HG02840 (cell line): ENCODE data around the gene SLC52A3.
"Not testable (repeated sequence)": the region's sequence is repeated elsewhere in the genome, so short reads cannot be mapped to it uniquely, and the experiment has no call there.

Experiments
- ATAC-seq: cut with Tn5 transposase; IDR thresholded peaks from one replicate; pipeline ENCODE4 v1.9.1; 2021; ENCODE audit warnings: mild to moderate bottlenecking, moderate library complexity, moderate number of reproducible peaks; ENCODE audit not compliant: unreplicated experiment, low FRiP score

The SLC52A3 gene

DNA sequence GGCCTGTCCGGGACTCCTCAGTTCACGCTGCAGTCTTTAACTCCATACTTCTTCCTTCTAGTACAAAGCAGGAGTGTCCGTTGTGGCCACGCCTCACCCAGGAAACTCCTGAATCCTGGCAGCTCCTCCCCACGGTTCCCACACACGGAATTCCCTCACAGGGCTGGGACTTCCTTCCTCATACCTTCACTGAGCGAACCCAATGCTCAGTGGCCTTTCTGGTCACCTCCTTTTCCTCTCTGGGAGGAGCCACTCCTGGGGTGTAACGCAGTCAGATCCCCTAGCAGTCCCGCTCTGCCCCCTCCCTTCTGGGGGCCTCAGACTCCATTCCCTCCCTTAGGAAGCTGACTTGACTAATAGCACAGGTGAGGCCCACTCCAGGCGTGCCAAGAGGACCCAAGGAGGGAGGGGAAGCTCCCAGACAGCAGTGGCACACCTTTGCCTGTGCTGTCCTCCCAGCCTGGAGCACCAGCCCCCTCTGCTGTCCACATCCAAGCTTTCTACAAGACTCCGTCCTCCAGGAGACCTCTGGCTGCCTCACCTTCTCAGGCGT, at the start of gene SLC52A3:
SLC52A3 (minus strand) TSS at position 75 of the 553 bp plus-strand sequence. CDS start 2,726 bp downstream, outside the sequence.
- ATAC-seq, result no peak

DNA sequence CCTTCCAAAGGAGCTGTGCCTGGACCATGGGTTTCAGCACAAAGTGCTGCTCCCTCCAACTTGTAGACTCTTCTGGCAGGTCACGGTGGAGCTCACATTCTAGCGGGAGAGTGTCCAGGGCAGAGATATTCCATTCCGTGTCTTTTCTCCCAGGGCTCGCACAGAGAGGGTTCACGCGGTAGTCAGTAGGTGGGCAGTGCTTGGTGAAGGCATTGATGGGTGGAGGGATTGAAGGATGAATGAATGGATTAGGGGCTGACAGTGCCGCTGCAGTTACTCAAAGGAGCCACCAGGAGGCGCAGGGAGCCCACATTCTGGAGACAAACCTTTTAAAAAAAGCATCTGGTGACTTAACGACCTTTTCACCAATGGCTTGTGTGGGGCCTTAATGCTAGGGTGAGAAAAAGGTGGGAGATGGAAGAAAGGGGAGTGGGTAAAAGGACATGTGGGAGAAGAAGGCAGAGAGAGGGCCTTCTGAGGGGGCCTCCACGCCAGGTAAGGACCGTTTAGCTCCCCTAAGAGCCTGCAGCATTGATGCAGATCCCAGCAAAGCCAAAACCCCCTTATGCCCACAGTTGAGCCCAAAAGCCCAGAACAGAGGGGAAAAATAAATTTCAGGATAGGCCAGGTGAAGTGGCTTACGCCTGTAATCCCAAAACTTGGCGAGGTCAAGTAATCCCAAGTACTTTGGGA, 47.8 kb upstream of the SLC52A3 start:
- no peak for ATAC-seq

DNA sequence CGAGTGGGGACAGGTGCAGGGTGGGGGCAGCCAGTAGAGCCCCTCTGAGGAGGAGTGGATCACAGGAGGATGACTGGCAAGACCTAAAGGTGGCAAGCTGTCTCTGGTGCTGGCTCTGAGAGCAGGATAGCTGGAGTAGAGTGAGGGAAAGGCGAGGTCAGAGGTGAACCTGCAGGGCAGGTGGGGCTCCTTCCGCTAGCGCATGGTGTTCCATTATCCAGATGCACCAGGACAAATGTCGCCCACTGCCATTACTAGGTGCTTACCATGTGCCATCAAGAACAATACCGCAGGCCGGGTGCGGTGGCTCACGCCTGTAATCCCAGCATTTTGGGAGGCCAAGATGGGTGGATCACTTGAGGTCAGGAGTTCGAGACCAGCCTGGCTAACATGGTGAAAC, 46.9 kb upstream of the SLC52A3 start:
- no peak for ATAC-seq

DNA sequence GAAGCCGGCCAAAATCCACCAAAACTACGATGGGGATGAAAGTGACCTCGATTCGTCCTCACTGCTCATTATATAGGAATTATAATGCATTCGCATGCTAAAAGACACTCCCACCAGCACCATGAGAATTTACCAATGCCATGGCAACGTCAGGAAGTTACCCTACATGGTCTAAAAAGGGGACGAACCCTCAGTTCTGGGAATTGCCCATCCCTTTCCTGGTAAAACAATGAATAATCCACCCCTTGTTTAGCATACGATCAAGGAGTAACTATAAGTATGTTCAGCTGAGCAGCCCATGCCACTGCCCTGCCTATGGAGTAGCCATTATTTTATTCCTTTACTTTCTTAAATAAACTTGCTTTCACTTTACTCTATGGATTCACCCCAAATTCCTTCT, 45.1 kb upstream of the SLC52A3 start:
- ATAC-seq, result no peak

DNA sequence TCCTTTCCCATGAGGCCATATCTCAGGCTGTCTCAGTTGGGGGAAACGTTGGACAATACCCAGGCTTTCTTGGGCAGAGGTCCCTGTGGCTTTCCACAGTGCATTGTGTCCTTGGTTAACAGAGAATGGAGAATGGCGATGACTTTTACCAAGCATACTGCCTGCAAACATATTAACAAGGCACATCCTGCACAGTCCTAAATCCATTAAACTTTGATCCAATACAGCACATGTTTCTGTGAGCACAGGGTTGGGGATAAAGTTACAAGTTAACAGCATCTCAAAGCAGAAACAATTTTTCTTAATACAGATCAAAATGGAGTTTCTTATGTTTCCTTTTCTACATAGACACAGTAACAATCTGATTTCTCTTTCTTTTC, 44.1 kb upstream of the SLC52A3 start:
- not testable (repeated sequence) for ATAC-seq

DNA sequence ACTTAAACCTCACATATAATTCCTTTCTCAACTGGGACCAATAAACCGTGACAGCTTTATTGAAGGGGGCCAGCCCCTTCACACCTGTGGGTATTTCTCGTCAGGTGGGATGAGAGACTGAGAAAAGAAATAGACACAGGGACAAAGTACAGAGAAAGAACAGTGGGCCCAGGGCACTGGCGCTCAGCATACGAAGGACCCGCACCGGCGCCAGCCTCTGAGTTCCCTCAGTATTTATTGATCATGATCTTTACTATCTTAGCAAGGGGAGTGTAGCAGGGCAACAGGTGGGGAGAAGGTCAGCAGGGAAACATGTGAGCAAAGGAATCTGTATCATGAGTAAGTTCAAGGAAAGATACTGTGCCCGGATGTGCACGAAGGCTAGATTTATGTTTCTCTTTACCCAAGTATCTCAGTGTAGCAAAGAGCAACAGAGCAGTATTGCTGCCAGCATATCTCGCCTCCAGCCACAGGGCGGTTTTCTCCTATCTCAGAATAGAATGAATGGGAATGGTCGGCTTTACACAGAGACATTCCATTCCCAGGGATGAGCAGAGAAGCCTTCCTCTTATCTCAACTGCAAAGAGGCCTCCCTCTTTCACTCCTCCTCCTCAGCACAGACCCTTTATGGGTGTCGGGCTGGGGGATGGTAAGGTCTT, 43.6 kb upstream of the SLC52A3 start:
- ATAC-seq, result not testable (repeated sequence)

DNA sequence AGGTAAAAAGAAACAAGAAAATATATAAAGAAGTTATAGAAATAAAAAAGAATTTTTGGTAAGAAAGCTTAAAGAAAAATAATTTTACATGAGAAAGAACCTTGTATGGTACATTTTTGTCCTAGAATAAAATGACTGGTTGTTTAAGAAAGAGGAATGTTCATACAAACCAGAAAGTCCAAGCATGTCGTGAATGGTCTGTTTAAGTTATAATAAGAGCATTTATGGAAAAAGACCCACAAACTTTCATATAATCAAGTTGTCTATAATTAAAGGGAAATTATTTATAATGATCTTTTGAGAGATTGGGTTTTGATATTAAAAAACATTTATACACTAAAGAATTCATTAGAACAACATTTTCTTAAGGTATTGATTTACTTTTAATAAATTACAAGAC, 37.4 kb upstream of the SLC52A3 start:
- no peak for ATAC-seq

DNA sequence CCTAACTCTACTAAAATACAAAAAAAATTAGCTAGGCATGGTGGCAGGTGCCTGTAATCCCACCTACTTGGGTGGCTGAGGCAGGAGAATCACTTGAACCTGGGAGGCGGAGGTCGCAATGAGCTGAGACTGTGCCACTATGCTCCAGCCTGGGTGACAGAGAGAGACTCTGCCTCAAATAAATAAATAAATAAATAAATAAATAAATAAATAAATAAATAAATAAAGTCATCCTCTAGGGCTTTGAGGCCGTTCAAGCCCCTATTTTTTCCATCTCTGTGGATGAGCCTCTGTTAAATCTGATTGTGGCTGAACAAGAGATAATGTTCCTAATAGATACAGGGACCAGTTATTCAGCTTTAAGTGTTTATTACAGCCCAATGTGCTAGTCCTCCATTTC, 33.4 kb upstream of the SLC52A3 start:
- ATAC-seq, result no peak

DNA sequence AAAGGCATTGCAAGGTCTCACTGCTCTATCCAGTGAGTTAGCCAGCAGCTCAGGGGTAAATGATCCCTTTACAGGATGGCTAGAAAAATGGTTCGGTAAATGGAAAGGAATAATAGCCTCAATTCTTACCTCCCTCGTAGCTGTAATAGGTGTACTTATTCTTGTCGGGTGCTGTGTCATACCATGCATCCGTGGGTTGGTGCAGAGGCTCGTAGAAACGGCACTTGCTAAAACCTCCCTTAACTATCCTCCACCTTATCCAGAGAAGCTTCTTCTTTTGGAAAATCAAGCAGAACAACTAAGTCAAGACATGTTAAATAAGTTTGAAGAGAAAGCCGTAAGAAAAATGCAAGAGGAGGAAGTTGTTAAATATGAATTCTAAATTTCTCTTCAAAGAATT, 31.7 kb upstream of the SLC52A3 start:
- not testable (repeated sequence) for ATAC-seq

DNA sequence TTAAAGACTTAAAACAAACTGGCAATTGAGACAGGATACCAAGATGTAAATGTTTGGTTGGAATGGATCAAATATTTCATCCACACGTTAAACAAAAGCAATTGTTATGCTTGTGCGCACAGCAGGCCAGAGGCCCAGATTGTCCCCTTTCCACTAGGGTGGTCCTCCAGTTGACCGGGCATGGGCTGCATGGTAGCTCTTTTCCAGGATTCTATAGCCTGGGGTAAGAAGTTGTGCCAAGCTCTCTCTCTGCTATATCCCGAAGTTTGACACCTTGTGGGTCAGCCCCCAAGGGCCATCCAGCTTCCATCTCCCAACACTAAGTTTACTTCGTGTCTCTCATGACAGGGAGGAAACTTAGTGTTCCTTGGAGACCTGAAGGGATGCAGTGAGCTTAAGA, 30.4 kb upstream of the SLC52A3 start:
- not testable (repeated sequence) for ATAC-seq

DNA sequence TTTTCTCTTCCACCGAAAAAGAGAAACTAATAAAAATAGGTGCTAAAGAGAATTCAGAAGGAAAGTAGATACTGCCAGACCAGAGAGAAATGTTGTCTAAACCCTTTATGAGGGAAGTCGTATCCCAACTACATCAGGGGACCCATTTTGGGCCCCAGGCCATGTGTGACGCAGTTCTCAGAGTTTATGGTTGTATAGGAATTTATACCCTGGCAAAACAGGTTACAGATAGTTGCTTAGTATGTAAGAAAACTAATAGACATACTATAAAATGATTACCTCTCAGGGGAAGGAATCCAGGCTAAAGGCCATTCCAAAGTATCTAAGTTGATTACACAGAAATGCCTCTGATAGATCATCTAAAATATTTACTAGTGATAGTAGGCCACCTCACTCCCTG, 28.6 kb upstream of the SLC52A3 start:
- no peak for ATAC-seq

DNA sequence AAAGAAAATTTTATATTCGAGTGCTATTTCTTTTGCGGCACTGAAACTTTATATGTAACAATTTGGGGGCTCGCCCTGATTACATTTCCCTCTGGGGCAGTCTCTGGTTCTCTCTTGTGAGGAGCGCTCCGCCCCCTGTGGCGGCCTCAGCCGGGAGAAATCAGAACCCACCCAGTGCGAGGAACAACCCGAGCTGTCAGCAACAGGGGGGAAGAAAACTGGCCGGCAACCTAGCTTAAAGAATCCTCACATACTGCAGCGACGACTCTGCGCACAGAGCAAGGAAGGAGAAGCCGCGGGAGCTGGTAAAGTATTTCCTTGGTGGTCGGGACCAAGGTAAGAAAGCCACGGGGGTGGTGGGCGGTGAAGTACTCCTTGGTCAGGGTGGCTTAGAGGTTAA, 23.9 kb upstream of the SLC52A3 start:
- ATAC-seq, result no peak

DNA sequence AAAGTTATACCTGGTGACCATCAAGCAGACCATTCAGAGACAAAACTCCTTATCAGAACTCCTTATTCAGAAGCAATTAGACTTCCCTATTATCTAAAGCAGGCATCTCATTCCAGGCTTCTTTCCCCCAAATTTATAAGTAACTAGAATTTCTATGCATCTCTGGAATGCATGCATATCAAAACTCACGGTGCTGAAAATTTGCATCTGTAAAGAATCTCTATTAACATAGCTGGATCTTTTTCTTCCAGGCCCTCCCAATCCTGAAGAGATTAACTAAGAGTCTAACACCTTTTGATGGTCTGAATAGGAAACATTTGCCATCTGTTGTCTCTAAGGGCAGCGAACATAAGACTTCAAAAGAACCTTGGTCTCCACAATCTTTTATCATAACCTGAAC, 22.8 kb upstream of the SLC52A3 start:
- no peak for ATAC-seq

DNA sequence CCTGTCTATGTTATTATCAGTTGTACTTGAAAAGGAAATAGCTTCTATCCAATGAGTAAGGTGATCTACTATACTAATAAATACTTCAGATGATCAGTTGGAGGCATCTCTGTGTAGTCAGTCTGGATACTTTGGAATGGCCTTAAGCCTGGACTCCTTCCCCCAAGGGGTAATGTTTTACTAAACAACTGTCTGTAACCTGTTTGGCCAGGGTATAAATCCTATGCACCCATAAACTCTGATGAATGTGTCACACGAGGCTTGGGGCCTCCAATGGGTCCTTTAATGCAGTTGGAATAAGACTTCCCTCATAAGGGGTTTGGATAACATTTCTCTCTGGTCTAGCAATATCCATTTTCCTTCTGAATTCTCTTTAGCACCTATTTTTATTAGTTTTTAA, 19.5 kb upstream of the SLC52A3 start:
- ATAC-seq, result no peak

DNA sequence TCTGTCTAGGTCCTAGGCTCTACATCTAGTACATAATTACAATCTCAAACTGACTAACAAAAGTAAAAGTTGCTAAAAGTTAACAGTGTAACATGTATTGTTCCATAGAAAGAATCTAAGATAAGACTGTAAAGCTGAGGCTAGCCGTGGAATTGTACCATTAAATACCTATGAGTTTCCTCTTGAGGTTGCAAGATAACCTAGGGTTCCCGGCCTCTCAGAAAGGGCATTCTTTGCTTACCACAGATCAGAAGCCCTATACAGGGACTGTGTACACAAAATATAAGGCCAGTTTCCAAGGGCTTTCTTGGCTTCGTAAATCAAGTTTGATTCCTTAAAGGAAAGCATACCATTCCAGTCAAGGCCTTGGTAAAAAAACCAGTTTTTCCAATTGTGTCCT, 11.5 kb upstream of the SLC52A3 start:
- ATAC-seq, result no peak

DNA sequence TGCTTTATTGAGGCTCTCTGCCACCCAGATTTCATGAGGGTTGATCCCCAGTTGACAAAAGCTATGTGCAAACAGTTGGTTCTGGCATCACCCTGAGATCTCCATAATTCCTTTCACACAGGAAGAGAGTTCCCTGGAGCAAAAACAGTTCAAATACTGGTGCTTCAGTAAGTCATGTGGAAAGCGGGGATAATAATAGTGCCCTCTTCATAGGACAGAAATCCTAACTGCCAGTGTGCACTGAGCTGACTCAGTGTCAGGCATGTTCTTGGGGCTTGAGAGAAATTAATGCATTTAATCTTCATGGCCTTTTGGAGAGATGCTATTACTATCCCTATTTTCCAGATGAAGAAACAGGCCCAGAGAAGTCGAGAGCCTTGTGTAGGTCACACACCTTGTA, 7.9 kb upstream of the SLC52A3 start:
- ATAC-seq, result no peak

DNA sequence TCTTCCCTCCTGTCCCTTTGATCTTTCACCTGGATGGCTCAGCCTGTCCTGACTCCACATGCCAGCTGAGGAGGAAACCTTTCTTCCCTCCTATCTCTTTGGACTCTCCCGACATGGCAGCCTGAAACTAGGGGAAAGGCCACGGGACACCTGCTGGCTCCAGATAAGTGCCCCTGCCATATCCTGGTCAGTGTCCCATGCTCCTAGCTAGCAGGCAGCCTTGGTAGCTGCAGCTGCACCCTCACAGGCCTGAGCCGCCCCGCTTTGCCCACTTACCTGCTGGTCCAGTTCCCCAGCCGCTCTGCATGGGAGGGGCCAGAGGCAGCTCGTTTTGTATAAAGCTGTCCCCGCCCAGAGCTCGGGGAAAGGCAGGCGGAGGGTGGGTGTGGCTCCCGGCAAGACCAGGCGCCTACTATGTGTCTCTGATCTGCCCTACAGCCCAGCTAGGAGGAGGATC, 7.4 kb upstream of the SLC52A3 start:
- no peak for ATAC-seq

DNA sequence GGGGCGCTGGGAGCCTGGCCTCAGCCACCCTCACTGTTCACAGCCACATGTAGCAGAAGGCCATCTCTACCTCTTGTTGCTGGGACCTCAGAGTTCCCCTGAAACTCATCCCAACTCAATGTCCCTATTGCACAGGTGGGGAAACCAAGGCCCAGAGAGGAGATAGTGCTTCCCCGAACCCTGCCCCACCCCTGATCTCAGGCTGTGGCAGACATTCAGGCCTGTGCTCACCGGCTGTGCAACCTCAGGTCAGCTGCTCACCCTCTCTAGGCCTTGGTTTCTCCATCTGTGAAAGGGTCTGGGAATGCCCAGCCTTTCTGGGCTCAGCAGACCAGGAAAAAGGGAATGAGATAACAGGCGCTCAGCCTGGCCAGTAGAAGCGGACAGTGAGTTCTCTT, 6.4 kb upstream of the SLC52A3 start:
- ATAC-seq, result no peak

DNA sequence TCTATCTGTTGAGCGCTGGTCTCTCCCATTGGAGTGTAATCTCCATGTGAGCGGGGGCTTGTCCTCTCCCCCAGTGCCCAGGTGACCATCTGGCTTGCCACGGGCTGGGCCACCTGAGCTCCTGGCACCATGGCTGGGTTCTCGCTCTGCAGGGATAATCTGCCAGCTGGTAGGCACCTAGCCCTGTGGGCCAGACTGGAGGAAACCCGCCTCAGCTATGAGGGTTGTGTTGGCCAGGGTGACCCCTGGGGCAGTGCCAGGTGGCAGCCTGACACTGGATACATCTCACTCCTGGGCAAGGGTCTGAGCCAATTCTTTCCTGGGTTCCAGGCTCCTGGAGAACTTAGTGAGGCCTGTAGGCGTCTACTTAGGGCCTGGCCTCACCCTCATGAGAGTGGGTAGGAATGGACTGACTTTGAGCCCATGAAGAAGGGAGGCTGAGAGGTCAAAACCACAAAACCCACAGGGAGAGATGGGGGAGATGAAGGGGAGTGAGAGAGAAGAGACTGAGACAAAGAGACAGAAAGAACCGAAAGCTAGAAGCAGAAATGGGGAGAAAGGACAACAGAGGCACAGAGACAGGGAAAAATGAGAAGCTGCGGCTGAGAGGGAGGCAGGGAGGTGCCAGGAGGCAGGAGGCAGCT, 5.8 kb upstream of the SLC52A3 start:
- no peak for ATAC-seq

DNA sequence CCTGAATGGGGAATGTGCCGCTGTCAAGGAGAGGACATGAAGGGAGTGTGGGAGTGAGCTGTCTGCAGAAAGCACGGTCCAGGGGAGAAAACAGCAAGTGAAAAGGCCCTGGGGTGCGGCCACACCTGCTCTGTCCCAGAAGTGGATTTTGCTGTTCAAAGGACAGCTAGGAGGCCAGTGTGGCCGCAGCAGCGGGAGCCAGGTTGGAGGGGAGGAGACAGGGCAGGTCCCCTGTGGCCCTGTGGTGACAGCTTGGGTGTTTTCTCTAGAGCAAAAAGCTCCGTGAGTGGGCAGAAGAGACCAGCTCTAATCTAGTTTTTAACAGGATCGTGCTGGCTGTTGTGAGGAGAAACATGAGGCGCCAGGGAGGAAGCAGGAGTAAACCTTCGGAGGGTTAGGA, 4.5 kb upstream of the SLC52A3 start:
- no peak for ATAC-seq

DNA sequence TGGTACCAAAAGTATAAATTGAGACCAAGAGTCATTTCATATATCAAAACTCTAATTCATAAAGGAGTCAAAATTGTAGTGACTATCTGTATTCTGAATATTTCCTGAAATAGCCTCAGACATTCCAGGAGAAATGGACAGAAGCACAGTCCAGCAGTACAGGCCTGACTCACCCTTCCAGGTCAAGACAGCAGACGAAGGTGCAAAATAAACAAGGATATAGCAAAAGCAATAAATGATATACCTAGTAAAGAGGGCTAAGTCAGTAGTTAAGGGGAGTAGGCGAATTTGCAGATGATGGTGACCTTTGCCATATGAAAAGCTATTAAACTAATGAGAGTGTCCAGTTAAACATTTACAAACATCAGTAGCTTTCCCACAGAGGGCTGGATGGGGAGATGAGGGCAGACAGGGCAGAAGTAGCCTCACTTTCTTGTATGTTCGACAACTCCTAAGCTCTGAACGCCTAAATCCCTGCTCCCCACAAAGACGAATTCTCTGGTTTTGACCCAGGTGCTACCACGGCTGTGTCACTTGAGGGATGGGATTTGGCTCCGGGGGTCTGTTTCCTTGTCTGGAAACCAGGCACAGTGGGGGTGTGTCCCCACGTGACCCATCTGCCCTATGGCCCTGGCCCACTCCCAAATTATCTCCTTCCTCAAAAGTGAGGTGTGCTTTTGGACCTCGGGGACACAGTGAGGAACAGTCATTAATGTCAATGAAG, 3.6 kb upstream of the SLC52A3 start:
- no peak for ATAC-seq
